DND-41 (cell line): ENCODE data around the gene KBTBD3.

Experiments used
- ATAC-seq: fragments of 200-7000 bp; cut with Tn5 transposase; 3 replicates; pipeline ENCODE4 v1.9.1; 2021; ENCODE audit warnings: low read depth; ENCODE audit not compliant: insufficient read depth
- DNase-seq: peaks from one replicate; pipeline ENCODE4 v3.0.0-alpha.2; 2020
- H2AFZ ChIP-seq: 2 replicates; pipeline ENCODE4 v1.6.0; 2012; ENCODE audit warnings: low read depth, low read length
- H3K27ac ChIP-seq: 2 replicates; pipeline ENCODE4 v1.5.1; 2012; ENCODE audit warnings: low read length, inconsistent platforms
- H3K27me3 ChIP-seq: fragments of 200-600 bp; sonication (generic); 2 replicates; pipeline ENCODE4 v1.6.0; 2012; ENCODE audit warnings: low read length, mild to moderate bottlenecking, inconsistent platforms; ENCODE audit not compliant: insufficient read depth, poor library complexity
- H3K36me3 ChIP-seq: 2 replicates; pipeline ENCODE4 v1.5.1; 2012; ENCODE audit warnings: low read length, inconsistent platforms; ENCODE audit not compliant: insufficient read depth
- H3K4me1 ChIP-seq: 2 replicates; pipeline ENCODE4 v1.5.1; 2012; ENCODE audit warnings: mild to moderate bottlenecking, low read length; ENCODE audit not compliant: insufficient read depth
- H3K4me2 ChIP-seq: 2 replicates; pipeline ENCODE4 v1.6.0; 2012; ENCODE audit warnings: mild to moderate bottlenecking, moderate library complexity, low read length, inconsistent platforms; ENCODE audit not compliant: insufficient read depth
- H3K4me3 ChIP-seq, 2 experiments: fragments of 200-600 bp in 1 of 2; shearing (Covaris generic) in 1 of 2; 2 replicates each; pipeline ENCODE4 v1.5.1; 2012 to 2016; ENCODE audit warnings: inconsistent platforms in 2 of 2, low read length in 2 of 2, mild to moderate bottlenecking in 2 of 2, low read depth in 1 of 2, moderate library complexity in 1 of 2
- H3K79me2 ChIP-seq: 2 replicates; pipeline ENCODE4 v1.6.0; 2012; ENCODE audit warnings: low read length, inconsistent platforms; ENCODE audit not compliant: insufficient read depth
- H3K9ac ChIP-seq: 2 replicates; pipeline ENCODE4 v1.6.0; 2012; ENCODE audit warnings: low read depth, mild to moderate bottlenecking, inconsistent platforms, low read length, moderate library complexity
- H3K9me3 ChIP-seq: 2 replicates; pipeline ENCODE4 v1.5.1; 2012; ENCODE audit warnings: low read length, moderate library complexity, mild to moderate bottlenecking, inconsistent platforms; ENCODE audit not compliant: insufficient read depth, severe bottlenecking
- H4K20me1 ChIP-seq: 2 replicates; pipeline ENCODE4 v1.6.0; 2012; ENCODE audit warnings: low read length; ENCODE audit not compliant: insufficient read depth
- CTCF ChIP-seq: IDR thresholded peaks from 2 replicates; pipeline ENCODE4 v1.5.1; 2012; ENCODE audit warnings: borderline replicate concordance, low read length, moderate library complexity, mild to moderate bottlenecking; ENCODE audit not compliant: poor library complexity, severe bottlenecking; ENCODE audit errors: extremely low read depth
- EZH2 ChIP-seq: IDR thresholded peaks from 3 replicates; pipeline ENCODE4 v1.6.1; 2012; ENCODE audit warnings: borderline replicate concordance, low read depth, mild to moderate bottlenecking, moderate library complexity, low read length, inconsistent platforms; ENCODE audit not compliant: severe bottlenecking

Gene KBTBD3

DNA sequence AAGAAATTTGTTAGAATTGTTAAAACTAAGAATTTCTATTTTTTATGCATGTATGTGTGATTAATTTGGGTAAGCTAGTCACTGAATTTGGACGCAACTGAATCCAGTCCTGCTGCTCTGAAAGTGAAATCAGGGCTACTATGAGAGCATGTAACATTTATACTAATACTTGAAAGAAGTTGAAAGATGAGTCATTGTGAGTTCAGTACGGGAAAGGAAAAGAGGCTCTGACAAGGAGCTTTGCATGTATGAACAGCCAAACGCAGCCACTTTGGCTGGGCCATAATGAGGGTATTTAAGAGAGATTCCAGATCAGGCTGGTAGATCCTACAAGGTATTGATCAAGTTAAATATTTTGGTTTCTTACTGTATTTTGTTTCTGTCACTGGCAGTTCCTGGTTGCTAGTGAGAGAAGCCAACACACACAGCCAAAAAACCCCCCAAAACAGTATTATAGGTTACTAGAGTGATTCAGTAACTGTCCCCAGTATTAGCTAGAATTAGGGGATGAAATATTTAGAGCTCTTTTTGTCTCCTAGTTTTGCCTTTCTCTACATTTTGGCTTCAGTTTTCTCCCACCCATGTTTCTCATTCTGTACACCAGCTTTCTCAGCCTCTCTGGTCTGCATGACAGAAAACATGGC is 14.5 kb upstream of the KBTBD3 start:
- Histone ChIP-seq H4K20me1 (0 out of 2 replicates have a peak, but pooled peaks cover under 1% of the 10 kb centered on the region), H3K4me1 (peaks cover 17% of the 10 kb centered on the region; the same call in 1 of the 2 replicates), H3K79me2 (peaks cover 65% of the 10 kb centered on the region), H2AFZ (no peak overlapping the region), H3K4me3 (no peak overlapping the region), H3K36me3 (peaks cover 88% of the 10 kb centered on the region), H3K27me3 (no peaks in the 10 kb centered on the region), H3K9ac (no peak overlapping the region), H3K4me2 (no peak overlapping the region), H3K27ac (no peak overlapping the region), H3K9me3 (no peaks in the 10 kb centered on the region)
- no peak for ATAC-seq
- no peak for DNase-seq
- TF ChIP-seq CTCF (no peak), EZH2 (no peak)

DNA sequence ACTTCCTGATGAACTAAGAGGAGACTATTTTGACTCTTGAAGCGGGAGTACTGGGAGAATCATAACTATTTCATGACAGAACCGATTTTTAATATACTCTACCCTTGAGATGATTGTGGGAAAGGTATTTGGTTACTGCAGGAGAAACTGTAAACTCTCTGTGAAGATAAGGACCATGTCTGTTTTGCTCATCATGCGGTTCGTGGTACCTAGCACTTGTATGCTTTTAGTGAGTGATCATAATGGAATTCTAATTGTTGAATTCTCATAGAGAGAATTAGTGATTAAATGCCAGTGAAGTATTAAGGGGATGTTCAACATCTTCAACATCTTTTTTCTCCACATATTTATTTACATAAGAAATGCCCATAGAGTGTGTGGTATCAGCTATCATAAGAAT is 11.7 kb upstream of the KBTBD3 start:
- H3K27ac ChIP-seq: no peak overlapping the region
- no peaks in the 10 kb centered on the region for H3K27me3 ChIP-seq
- no peak overlapping the region for H3K4me3 ChIP-seq
- DNase-seq (no peak), ATAC-seq (no peak)
- H3K9ac ChIP-seq: no peak overlapping the region
- no peaks in the 10 kb centered on the region for H3K9me3 ChIP-seq
- no peak for TF ChIP-seq CTCF
- peaks cover 8% of the 10 kb centered on the region; the same call in 1 of the 2 replicates for H4K20me1 ChIP-seq
- H3K36me3 ChIP-seq: peaks cover 77% of the 10 kb centered on the region
- H2AFZ ChIP-seq: no peak overlapping the region
- peaks cover 89% of the 10 kb centered on the region for H3K79me2 ChIP-seq
- H3K4me2 ChIP-seq: 0 out of 2 replicates have a peak overlapping the region, but pooled peaks have one; percentile 0
- peaks cover 26% of the 10 kb centered on the region; the same call in 1 of the 2 replicates for H3K4me1 ChIP-seq

- TF ChIP-seq EZH2: no peak
- TF ChIP-seq CTCF: peak; percentile 83
- DNase-seq: peak; percentile 56
- Histone ChIP-seq H3K36me3 (peaks cover 75% of the 10 kb centered on the region), H4K20me1 (peaks cover 8% of the 10 kb centered on the region; the same call in 1 of the 2 replicates), H3K4me2 (peak overlapping the region; percentile 41; the same call in 1 of the 2 replicates), H3K27me3 (no peaks in the 10 kb centered on the region), H3K79me2 (peaks cover 95% of the 10 kb centered on the region), H3K9ac (no peak overlapping the region), H3K9me3 (no peaks in the 10 kb centered on the region), H3K4me1 (peaks cover 29% of the 10 kb centered on the region; the same call in 1 of the 2 replicates), H2AFZ (no peak overlapping the region), H3K4me3 (no peak overlapping the region), H3K27ac (peak overlapping the region; percentile 18; the same call in 1 of the 2 replicates)
- ATAC-seq: peak; percentile 75
Measured at GRCh38 chr11:106087815-106088435, 10.8 kb upstream of the KBTBD3 start.
